Measurements from ENCODE around the gene CNDP2.

CNDP2 gene

GRCh38 chr18:74571895-74572680 is 75.9 kb downstream of the CNDP2 start:
- no peak for DNase-seq (ENCODE audit: low read depth)

- DNase-seq (ENCODE audit: low read depth), result no peak
Measured at GRCh38 chr18:74573053-74573452, 76.9 kb downstream of the CNDP2 start.

All from amniotic epithelial cell (primary cell).